NCI-H146 treated with DMSO at 0.1 percent for 48 hours (cell line): ENCODE results near the gene DENND2A.
"Not testable (repeated sequence)": the region's sequence is repeated elsewhere in the genome, so short reads cannot be mapped to it uniquely, and the experiment has no call there.

Source experiments
- DNase-seq: peaks from one replicate; lab custom pipeline; 2025; ENCODE audit not compliant: unreplicated experiment; lab: John Stamatoyannopoulos, UW

DENND2A gene

GRCh38 chr7:140673063-140673773, 32.6 kb upstream of the DENND2A start:
- DNase-seq, result peak; percentile 54

DNA sequence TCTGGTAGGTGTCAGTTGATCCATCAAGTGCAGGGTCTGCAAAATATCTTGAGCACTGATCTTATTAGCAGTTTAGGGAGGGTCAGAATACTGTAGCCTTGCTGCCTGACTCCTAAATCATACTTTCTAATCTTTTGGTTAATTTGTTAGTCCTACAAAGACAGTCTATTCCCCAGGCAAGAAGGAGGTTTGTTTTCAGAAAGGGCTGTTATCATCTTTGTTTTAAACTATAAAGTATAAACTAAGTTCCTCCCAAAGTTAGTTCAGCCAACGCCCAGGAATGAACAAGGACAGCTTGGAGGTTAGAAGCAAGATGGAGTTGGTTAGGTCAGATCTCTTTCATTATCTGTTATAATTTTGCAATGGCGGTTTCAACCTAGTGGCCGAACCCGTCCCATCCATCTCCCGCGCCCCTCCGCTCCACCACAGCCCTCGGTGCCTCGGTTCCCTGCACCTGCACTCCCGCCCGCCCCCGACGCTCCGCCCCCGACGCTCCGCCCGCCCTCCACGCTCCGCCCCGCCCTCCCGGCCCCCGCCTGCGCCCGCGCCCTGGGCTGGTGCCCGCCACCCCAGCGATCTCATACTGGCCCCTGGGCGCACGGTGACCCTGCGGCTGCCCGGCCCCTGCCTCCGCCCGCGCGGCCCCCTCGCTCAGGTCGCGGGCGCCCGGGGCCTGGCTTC, 31.9 kb upstream of the DENND2A start, which contains the start of gene ADCK2:
Gene ADCK2 (plus strand): TSS at position 564 of the 681 bp plus-strand sequence. CDS start 386 bp downstream, outside the sequence.
- DNase-seq, result peak; percentile 34

DNA sequence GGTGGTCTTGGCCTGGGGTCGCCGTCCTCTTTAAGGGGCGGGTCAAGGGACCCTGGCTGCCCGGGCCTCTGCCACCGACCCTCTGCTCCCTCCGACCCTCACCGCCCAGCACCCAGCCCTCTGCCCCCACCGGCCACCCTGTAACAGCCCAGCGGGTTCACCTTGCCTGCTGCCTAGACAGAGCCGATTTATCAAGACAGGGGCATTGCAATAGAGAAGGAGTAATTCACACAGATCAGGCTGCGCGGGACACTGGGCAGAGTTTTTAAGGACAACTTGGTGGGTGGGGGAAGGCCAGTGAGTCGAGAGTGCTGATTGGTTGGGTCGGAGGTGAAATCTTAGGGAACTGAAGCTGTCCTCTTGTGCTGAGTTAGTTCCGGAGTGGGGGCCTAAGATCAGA, 31.4 kb upstream of the DENND2A start:
- no peak for DNase-seq

- DNase-seq, result no peak
Observed at GRCh38 chr7:140670343-140670935, 29.8 kb upstream of the DENND2A start.

GRCh38 chr7:140669862-140670261, 29.2 kb upstream of the DENND2A start:
- not testable (repeated sequence) for DNase-seq

GRCh38 chr7:140669352-140669751, 28.7 kb upstream of the DENND2A start:
- no peak for DNase-seq

- DNase-seq, result no peak
Observed at GRCh38 chr7:140668641-140669040, 28.0 kb upstream of the DENND2A start.

GRCh38 chr7:140667476-140667875, 26.9 kb upstream of the DENND2A start:
- DNase-seq, result no peak

DNA sequence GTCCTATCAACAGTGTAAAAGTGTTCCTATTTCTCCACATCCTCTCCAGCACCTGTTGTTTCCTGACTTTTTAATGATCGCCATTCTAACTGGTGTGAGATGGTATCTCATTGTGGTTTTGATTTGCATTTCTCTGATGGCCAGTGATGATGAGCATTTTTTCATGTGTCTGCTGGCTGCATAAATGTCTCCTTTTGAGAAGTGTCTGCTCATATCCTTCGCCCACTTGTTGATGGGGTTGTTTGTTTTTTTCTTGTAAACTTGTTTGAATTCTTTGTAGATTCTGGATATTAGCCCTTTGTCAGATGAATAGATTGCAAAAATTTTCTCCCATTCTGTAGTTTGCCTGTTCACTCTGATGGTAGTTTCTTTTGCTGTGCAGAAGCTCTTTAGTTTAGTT, 22.3 kb upstream of the DENND2A start:
- not testable (repeated sequence) for DNase-seq

GRCh38 chr7:140661124-140661523, 20.5 kb upstream of the DENND2A start:
- DNase-seq, result no peak

DNA sequence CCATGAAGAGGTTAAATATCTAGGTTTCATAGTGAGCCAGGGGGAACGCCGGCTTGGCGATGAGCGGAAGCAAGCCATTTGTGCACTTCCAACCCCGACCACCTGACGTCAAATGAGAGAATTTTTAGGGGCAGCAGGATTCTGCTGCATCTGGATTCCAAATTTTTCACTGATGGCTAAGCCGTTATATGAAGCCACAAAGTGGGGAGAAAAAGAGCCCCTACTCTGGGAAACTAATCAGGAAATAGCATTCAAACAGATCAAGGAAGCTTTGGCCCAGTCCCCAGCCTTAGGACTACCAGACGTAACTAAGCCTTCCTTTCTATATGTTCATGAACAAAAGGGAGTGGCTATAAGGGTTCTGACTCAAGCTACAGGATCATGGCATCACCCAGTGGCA, 19.2 kb upstream of the DENND2A start:
- no peak for DNase-seq

- DNase-seq, result no peak
Observed at GRCh38 chr7:140657891-140658290, 17.3 kb upstream of the DENND2A start.

DNA sequence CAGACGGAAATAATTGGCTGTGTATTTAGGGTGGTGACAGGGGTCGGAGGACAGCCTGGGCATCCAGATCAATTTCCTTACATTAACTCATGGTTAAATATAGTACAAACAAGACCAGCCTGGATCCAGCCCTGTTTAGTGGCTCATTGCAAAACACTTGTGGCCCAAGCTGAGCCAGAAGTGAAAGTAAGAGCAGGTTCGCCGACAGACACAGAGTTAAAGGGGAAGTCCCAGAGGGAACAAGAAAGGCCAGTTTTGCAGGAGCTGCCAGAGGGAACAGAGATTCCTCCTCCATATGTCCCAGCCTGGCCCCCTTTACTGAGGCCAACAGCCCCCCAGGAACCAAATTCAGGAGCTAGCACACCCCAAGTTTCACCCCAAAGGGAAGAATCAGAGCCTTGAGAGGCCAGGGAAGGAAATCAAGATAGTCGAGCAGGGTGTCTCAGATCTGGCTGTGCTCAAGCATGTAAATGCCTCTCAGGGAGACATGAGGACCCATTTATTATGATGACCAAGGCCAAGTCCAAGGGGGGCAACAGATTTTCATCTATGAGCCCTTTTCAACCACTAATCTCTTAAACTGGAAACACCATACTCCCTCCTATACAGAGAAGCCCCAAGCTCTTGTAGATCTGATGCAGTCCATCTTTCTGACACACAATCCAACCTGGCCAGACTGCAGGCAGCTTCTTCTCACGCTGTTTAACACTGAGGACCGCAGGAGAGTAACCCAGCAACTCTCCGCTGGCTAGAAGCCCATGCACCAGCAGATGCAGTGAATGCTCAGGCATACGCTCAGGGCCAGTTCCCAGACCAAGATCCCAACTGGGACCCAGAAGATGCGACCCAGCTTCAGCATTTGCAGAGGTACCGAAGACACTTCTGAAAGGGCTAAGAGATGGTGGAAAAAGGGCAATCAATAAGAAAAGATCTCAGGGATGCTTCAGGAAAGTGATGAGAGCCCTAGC, 16.2 kb upstream of the DENND2A start:
- no peak for DNase-seq

DNA sequence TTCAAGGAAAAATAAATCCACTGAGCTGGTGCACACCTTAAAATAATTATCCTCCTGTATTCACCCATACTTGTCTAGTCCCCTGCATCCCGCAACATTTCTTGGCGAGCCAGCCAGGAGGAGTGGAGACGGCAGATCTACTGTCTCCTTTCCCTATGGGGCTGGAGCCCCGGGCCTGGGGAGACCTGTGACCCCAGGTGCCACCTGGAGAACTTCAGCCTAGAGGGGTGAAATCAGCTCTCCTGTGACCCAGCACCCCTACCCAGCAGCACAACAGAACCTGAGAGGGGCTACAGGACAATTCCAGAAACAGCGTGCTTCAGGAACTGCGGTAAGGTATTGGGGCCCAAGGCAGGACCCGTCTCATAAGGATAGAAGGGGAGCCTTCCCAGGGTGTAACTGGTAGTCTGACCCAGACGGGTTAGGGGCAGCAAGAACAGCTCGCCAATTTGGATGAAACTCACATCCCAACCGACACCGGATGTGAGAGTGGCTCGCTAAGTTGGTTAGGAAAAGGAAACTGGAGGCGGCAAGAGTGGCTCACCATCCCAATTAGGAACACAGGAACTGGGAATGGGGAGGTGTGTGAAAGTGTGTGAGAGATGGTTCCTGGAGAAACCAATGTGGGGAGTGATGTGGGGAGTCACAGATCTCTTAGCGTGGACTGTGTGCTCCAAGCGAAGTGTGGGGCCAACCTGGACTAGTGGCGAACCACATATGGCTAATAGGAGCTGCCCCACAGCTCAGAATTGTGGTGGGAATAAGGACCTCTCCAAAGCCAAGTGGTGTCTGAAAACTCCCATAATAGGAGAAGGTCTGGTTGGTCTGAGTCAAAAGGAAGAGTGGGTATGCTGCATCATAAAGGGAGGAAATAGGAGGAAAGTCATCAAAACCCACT, 15.1 kb upstream of the DENND2A start:
- DNase-seq, result no peak

- no peak for DNase-seq
Observed at GRCh38 chr7:140654661-140655060, 14.0 kb upstream of the DENND2A start.

- DNase-seq, result no peak
Observed at GRCh38 chr7:140654109-140654387, 13.4 kb upstream of the DENND2A start.

GRCh38 chr7:140653319-140654108, 12.9 kb upstream of the DENND2A start:
- peak; percentile 57 for DNase-seq

DNA sequence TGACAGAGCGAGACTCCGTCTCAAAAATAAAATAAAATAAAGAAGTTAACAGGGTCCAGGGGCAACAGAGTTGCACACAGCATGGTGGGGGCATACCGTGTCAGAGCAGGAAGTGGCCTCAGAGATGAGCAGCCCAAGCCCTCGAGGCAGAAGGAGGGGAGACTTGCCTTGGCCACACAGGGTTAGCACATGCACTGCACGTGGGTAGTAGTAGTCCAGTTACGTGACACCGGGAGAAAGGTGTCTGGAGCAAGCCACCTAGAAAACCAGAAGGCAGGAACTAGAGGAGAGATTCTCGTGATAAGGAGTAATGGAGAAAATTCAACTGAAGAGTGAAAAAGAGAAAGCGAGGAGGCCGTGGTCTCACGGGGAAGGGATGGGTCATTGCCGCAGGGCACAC, 9.8 kb upstream of the DENND2A start:
- no peak for DNase-seq

DNA sequence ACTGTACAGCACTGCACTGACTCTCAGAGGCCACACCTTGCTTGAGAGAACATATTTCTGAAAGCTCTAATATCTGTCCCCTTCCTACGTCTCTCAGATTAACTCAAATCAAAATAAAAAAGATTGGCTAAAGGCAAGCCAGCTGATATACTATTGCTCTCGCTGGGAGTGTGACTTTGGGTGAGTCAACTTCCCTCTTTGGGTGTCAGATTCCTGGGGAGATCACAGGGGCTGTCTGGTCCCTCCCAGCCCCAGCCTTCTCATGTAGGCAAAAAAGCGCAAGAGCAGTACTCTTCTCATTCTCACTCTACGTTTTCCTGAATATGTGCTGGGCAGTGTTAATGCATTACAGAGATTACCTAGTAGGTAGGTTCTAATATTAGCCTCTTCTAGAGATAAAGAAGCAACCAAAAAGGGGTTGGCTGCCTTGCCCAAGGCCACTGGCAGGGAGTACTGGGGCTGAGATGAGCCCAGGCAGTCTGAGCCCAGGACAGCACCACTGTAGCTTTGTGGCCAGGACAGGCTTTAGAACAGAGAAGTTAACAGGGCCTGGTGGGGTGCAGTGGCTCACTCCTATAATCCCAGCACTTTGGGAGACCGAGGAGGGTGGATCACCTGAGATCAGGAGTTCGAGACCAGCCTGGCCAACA, 9.1 kb upstream of the DENND2A start:
- DNase-seq, result no peak
